ENCODE measurements around the gene MTHFD2L.

Gene MTHFD2L

GRCh38 chr4:74344031-74344430, 186.1 kb downstream of the MTHFD2L start:
- DNase-seq, result no peak

More at GRCh38 chr4:74344031-74344430, 186.1 kb downstream of the MTHFD2L start:
- TF ChIP-seq CTCF (IDR thresholded peaks at IDR 0.05; ENCODE audit: low read depth, low read length), result no peak
- H3K9me3 ChIP-seq, result no peaks in the 10 kb centered on the region
- no peaks in the 10 kb centered on the region for H3K36me3 ChIP-seq
- no peaks in the 10 kb centered on the region for H3K27me3 ChIP-seq
- no peak overlapping the region for H3K4me3 ChIP-seq (ENCODE audit: low read depth, low read length)
- no peaks in the 10 kb centered on the region for H3K4me1 ChIP-seq
